Measurements from ENCODE around the gene FAF2.

FAF2 gene

GRCh38 chr5:176469296-176469695, 21.1 kb downstream of the FAF2 start:
- TF ChIP-seq CTCF (IDR thresholded peaks at IDR 0.05; ENCODE audit: insufficient read depth, low read length, missing control alignments), result no peak
- CTCF ChIA-PET, result interaction anchor here (1.3 kb wide), 1 partner anchor 22 kb away, joined by 7 read pairs; no protein-coding TSS in a partner anchor
- DNase-seq (ENCODE audit: low read depth, low spot score), result no peak
- POLR2A ChIA-PET, result no interaction called here
- no peak overlapping the region for H3K4me3 ChIP-seq (ENCODE audit: low read depth, low read length)

- H3K4me3 ChIP-seq (ENCODE audit: low read depth, low read length), result no peak overlapping the region
- DNase-seq (ENCODE audit: low read depth, low spot score), result no peak
- TF ChIP-seq CTCF (IDR thresholded peaks at IDR 0.05; ENCODE audit: insufficient read depth, low read length, missing control alignments), result no peak
- ChIA-PET CTCF (interaction anchor here (1.4 kb wide), 1 partner anchor 23 kb away, joined by 5 read pairs; no protein-coding TSS in a partner anchor), POLR2A (no interaction called here)
Observed at GRCh38 chr5:176470539-176470938, 22.4 kb downstream of the FAF2 start.

GRCh38 chr5:176471098-176471497, 22.9 kb downstream of the FAF2 start:
- no peak for DNase-seq (ENCODE audit: low read depth, low spot score)
- ChIA-PET POLR2A (no interaction called here), CTCF (interaction anchor here (1.4 kb wide), 1 partner anchor 23 kb away, joined by 5 read pairs; no protein-coding TSS in a partner anchor)
- H3K4me3 ChIP-seq (ENCODE audit: low read depth, low read length), result no peak overlapping the region
- no peak for TF ChIP-seq CTCF (IDR thresholded peaks at IDR 0.05; ENCODE audit: insufficient read depth, low read length, missing control alignments)

- H3K4me3 ChIP-seq (ENCODE audit: low read depth, low read length), result no peak overlapping the region
- CTCF ChIA-PET, result interaction anchor here (1.0 to 2.7 kb wide), 2 partner anchors 9 to 25 kb away, joined by 3 to 19 read pairs; partner anchors contain the start of gene FAF2
- TF ChIP-seq CTCF (IDR thresholded peaks at IDR 0.05; ENCODE audit: insufficient read depth, low read length, missing control alignments), result no peak
- no peak for DNase-seq (ENCODE audit: low read depth, low spot score)
- POLR2A ChIA-PET, result no interaction called here
Observed at GRCh38 chr5:176473335-176474006, 25.3 kb downstream of the FAF2 start.

GRCh38 chr5:176474476-176474875, 26.3 kb downstream of the FAF2 start:
- H3K4me3 ChIP-seq (ENCODE audit: low read depth, low read length), result no peak overlapping the region
- CTCF ChIA-PET, result interaction anchor here (1.1 to 2.7 kb wide), 3 partner anchors 11 to 26 kb away, joined by 3 to 19 read pairs (median 5); partner anchors contain the start of gene FAF2
- peak; percentile 29 for DNase-seq (ENCODE audit: low read depth, low spot score)
- TF ChIP-seq CTCF (IDR thresholded peaks at IDR 0.05; ENCODE audit: insufficient read depth, low read length, missing control alignments), result no peak
- POLR2A ChIA-PET, result no interaction called here

GRCh38 chr5:176481711-176482110, 33.5 kb downstream of the FAF2 start:
- no peak for DNase-seq (ENCODE audit: low read depth, low spot score)
- no peak overlapping the region for H3K4me3 ChIP-seq (ENCODE audit: low read depth, low read length)
- ChIA-PET POLR2A (no interaction called here), CTCF (interaction anchor here (1.1 to 5.5 kb wide), 3 partner anchors 15 to 54 kb away, joined by 3 to 23 read pairs (median 6); partner anchors contain the start of gene FAF2)
- no peak for TF ChIP-seq CTCF (IDR thresholded peaks at IDR 0.05; ENCODE audit: insufficient read depth, low read length, missing control alignments)
